PC-9 (cell line): Measurements from ENCODE around the gene KRT32.

ENCODE experiments used
- EZH2 ChIP-seq: fragments of 200-600 bp; sonication (generic); IDR thresholded peaks from 2 replicates; pipeline ENCODE4 v1.8.0; 2017; ENCODE audit warnings: antibody characterized with exemption, low read depth
- TF ChIP-seq, protein P1 (sequence below): fragments of 200-600 bp; sonication (generic); conservative IDR thresholded peaks from 2 replicates; pipeline ENCODE4 v1.6.1; 2017; ENCODE audit warnings: mixed run types, antibody characterized with exemption, mild to moderate bottlenecking, moderate library complexity

GRCh38 chr17:41421116-41421515 is 46.1 kb downstream of the KRT32 start:
- TF ChIP-seq, protein P1, sequence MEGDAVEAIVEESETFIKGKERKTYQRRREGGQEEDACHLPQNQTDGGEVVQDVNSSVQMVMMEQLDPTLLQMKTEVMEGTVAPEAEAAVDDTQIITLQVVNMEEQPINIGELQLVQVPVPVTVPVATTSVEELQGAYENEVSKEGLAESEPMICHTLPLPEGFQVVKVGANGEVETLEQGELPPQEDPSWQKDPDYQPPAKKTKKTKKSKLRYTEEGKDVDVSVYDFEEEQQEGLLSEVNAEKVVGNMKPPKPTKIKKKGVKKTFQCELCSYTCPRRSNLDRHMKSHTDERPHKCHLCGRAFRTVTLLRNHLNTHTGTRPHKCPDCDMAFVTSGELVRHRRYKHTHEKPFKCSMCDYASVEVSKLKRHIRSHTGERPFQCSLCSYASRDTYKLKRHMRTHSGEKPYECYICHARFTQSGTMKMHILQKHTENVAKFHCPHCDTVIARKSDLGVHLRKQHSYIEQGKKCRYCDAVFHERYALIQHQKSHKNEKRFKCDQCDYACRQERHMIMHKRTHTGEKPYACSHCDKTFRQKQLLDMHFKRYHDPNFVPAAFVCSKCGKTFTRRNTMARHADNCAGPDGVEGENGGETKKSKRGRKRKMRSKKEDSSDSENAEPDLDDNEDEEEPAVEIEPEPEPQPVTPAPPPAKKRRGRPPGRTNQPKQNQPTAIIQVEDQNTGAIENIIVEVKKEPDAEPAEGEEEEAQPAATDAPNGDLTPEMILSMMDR = no peak
- no peak for TF ChIP-seq EZH2
